K562 (cell line): Measurements from ENCODE around the gene ACADSB. TPM values are rescaled to one million over a fixed set of nuclear protein-coding genes. Genes with fewer than 3 reads are reported as not detected.
A peak's percentile ranks its signal among the peaks of the same experiment; 100 is the strongest.

Source experiments
- ATF4 ChIP-seq: fragments of 450-650 bp; formaldehyde crosslinking; IDR thresholded peaks from 2 replicates; pipeline ENCODE4 v1.4.0; 2022; ENCODE audit warnings: mild to moderate bottlenecking, moderate library complexity
- CC2D1A ChIP-seq: fragments of 450-650 bp; IDR thresholded peaks from 2 replicates; pipeline ENCODE4 v1.6.1; 2017; ENCODE audit warnings: mild to moderate bottlenecking
- CTCF ChIP-seq, 3 experiments: IDR thresholded peaks in 2 of 3; conservative IDR thresholded peaks in 1 of 3; 2 replicates each; pipeline ENCODE4 v1.5.1; 2011 to 2012; ENCODE audit warnings: low read length in 3 of 3, mild to moderate bottlenecking in 3 of 3, control low read depth in 2 of 3, improper control_type of control experiment in 1 of 3, inconsistent platforms in 1 of 3, low read depth in 1 of 3, mixed read lengths in 1 of 3, moderate library complexity in 1 of 3; ENCODE audit not compliant: insufficient read depth in 2 of 3
- GTF2F1 ChIP-seq: IDR thresholded peaks from 2 replicates; pipeline ENCODE4 v1.6.1; 2011; ENCODE audit warnings: low read depth, low read length, improper control_type of control experiment
- JUNB ChIP-seq: fragments of 450-650 bp; formaldehyde crosslinking; conservative IDR thresholded peaks from 2 replicates; pipeline ENCODE4 v1.4.0; 2020; ENCODE audit warnings: mild to moderate bottlenecking
- MAX ChIP-seq: sonication (generic); formaldehyde crosslinking; IDR thresholded peaks from 2 replicates; pipeline ENCODE4 v1.9.0; 2022; ENCODE audit warnings: mild to moderate bottlenecking, missing genetic modification reagents
- PHF20 ChIP-seq: fragments of 450-650 bp; IDR thresholded peaks from 2 replicates; pipeline ENCODE4 v1.6.1; 2018; ENCODE audit not compliant: partially characterized antibody
- RNF2 ChIP-seq: sonication (generic); IDR thresholded peaks from 2 replicates; pipeline ENCODE4 v1.6.1; 2016
- SMARCC2 ChIP-seq: fragments of 450-650 bp; IDR thresholded peaks from 2 replicates; pipeline ENCODE4 v1.6.1; 2017; ENCODE audit warnings: antibody characterized with exemption, moderate library complexity, mild to moderate bottlenecking, low read depth
- SUPT5H ChIP-seq: fragments of 450-650 bp; IDR thresholded peaks from 2 replicates; pipeline ENCODE4 v1.6.1; 2016
- ZBTB2 ChIP-seq: fragments of 450-650 bp; IDR thresholded peaks from 2 replicates; pipeline ENCODE4 v1.6.1; 2016; ENCODE audit warnings: antibody characterized with exemption
- ZNF224 ChIP-seq: sonication (generic); formaldehyde crosslinking; IDR thresholded peaks from 2 replicates; pipeline ENCODE4 v1.8.0; 2022; ENCODE audit warnings: mild to moderate bottlenecking, missing genetic modification reagents
- ZNF395 ChIP-seq: fragments of 200-800 bp; sonication (Bioruptor generic); IDR thresholded peaks from 2 replicates; pipeline ENCODE4 v1.6.1; 2017; ENCODE audit warnings: missing genetic modification characterization, missing compliant biosample characterization
- ZNF551 ChIP-seq: fragments of 250-450 bp; sonication (Bioruptor Pico); IDR thresholded peaks from 2 replicates; pipeline ENCODE4 v1.5.0; 2021; ENCODE audit warnings: mild to moderate bottlenecking, moderate library complexity
- ZNF695 ChIP-seq: fragments of 450-650 bp; formaldehyde crosslinking; IDR thresholded peaks from 2 replicates; pipeline ENCODE4 v1.4.0; 2020; ENCODE audit warnings: mild to moderate bottlenecking, moderate library complexity
- polyA plus RNA-seq, 8 experiments: library from polyadenylated mRNA; depleted of rRNA in 4 of 8; stranded (reverse) in 5 of 8; unstranded in 3 of 8; fragments of >200 nt; fragmentation: Nextera tagmentation in 2 of 8; fragmentation: Illumina TruSeq in 1 of 8; extraction: Ambion mirVana in 2 of 8; extraction: Trizol in 1 of 8; gene quantifications; 2 replicates each; pipeline versions ENCODE4 v1.2.1 to v1.2.3, GENCODE V29; 2011 to 2014; ENCODE audit warnings: inconsistent platforms in 1 of 8, missing spikeins in 1 of 8
- total RNA-seq, 7 experiments: library from RNA; depleted of rRNA in 6 of 7; stranded (reverse); fragments of >200 nt in 6 of 7; fragmentation: Illumina TruSeq in 2 of 7; extraction: Trizol in 2 of 7; gene quantifications; 2 replicates each; pipeline versions ENCODE4 v1.2.1 to v1.2.3, GENCODE V29; 2011 to 2021; ENCODE audit warnings: low replicate concordance in 1 of 7
- TF ChIP-seq, protein P1 (sequence below): fragments of 150-350 bp; IDR thresholded peaks from 2 replicates; pipeline ENCODE4 v1.6.1; 2014; ENCODE audit warnings: low read depth, mild to moderate bottlenecking, low read length, borderline replicate concordance

Gene ACADSB
- total and polyA plus RNA-seq, 9 of the 15 experiments (the other 6 are each of a cell fraction or from before 2014, with no cell fraction given) = 2.9 to 9.1 (median 5.8) TPM

DNA sequence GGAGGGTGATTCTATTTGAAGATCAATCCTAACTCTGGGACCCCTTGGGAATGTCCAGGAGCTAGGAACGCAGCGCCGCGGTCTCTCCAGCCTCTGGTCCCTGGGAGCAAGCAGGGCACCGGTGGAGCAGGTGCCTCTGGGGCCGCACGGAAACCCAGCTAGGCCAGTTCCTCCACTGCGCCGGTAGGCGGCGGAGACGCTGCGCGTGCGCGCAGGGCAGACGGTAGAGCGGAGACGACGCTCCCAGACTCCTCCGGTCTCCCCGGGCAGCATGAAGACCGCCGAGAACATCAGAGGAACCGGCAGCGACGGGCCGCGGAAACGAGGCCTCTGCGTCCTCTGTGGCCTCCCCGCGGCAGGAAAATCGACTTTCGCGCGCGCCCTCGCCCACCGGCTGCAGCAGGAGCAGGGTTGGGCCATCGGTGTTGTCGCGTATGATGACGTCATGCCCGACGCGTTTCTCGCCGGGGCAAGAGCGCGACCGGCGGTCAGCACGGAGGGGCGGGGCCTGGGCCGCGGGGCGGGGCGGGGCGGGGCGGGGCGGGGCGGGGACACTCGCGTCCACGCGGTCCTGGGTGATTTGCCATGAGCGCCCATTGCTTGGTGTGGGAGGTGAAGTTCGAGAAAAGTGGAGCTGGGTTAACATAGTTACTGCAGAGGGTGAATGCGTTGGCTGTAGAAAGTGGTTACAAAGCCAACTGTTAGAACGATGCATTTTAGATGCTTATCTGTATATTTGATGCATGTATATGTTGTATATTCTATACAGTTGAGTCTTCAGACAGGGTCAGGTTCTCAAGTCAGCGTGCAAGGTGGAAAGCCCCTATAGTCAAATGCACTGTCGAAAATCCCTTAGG, 28.4 kb upstream of the ACADSB start, which contains the start of gene PSTK (continued):
- TF ChIP-seq CTCF (IDR thresholded peaks at IDR 0.05 in 2 of 3, conservative IDR thresholded peaks at IDR 0.05 in 1 of 3; ENCODE audit: insufficient read depth in 2 of 3, low read depth in 1 of 3, low read length in 3 of 3) (peak; percentile 64 to 75 (median 73); a peak in 5 of 6 replicates), PHF20 (peak; percentile 94), GTF2F1 (0 out of 2 replicates have a peak, but pooled peaks have one; percentile 40), JUNB (CRISPR knock-in tag) (peak; percentile 92), ZBTB2 (peak; percentile 90; the same call in 1 of the 2 replicates), ATF4 (CRISPR knock-in tag) (no peak), ZNF551 (CRISPR knock-in tag) (no peak), SUPT5H (peak; percentile 88), CC2D1A (no peak; the same call in 1 of the 2 replicates), MAX (CRISPR knock-in tag) (peak; percentile 97), RNF2 (no peak), ZNF395 (CRISPR knock-in tag) (no peak; the same call in 1 of the 2 replicates), SMARCC2 (no peak), ZNF224 (CRISPR knock-in tag) (no peak), ZNF695 (CRISPR knock-in tag) (no peak)
- TF ChIP-seq, protein P1, sequence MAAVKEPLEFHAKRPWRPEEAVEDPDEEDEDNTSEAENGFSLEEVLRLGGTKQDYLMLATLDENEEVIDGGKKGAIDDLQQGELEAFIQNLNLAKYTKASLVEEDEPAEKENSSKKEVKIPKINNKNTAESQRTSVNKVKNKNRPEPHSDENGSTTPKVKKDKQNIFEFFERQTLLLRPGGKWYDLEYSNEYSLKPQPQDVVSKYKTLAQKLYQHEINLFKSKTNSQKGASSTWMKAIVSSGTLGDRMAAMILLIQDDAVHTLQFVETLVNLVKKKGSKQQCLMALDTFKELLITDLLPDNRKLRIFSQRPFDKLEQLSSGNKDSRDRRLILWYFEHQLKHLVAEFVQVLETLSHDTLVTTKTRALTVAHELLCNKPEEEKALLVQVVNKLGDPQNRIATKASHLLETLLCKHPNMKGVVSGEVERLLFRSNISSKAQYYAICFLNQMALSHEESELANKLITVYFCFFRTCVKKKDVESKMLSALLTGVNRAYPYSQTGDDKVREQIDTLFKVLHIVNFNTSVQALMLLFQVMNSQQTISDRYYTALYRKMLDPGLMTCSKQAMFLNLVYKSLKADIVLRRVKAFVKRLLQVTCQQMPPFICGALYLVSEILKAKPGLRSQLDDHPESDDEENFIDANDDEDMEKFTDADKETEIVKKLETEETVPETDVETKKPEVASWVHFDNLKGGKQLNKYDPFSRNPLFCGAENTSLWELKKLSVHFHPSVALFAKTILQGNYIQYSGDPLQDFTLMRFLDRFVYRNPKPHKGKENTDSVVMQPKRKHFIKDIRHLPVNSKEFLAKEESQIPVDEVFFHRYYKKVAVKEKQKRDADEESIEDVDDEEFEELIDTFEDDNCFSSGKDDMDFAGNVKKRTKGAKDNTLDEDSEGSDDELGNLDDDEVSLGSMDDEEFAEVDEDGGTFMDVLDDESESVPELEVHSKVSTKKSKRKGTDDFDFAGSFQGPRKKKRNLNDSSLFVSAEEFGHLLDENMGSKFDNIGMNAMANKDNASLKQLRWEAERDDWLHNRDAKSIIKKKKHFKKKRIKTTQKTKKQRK = no peak
